WTC11 (cell line): ENCODE results near the gene GRWD1. TPM values are rescaled to one million over a fixed set of nuclear protein-coding genes. Genes with fewer than 3 reads are reported as not detected.

Experiments used
- ATAC-seq: fragments of 200-7000 bp; cut with Tn5 transposase; 2 replicates; pipeline ENCODE4 v1.10.0; 2021; ENCODE audit warnings: mild to moderate bottlenecking, moderate library complexity
- CTCF ChIA-PET: fragments of 300-600 bp; sonication (Branson Sonifier 250); formaldehyde crosslinking; loops from one replicate; lab custom pipeline; 2021; ENCODE audit warnings: antibody characterized with exemption; lab: Charles Lee
- POLR2A ChIA-PET: fragments of 350-600 bp; sonication (Branson Sonifier 250); formaldehyde crosslinking; loops from one replicate; lab custom pipeline; 2021; ENCODE audit warnings: antibody characterized with exemption; lab: Charles Lee
- DNase-seq: peaks from one replicate; pipeline ENCODE4 v3.0.0; 2021; ENCODE audit warnings: low spot score
- H3K27ac Mint-ChIP-seq: 2 replicates; pipeline ENCODE4 v1.8.0; 2021; ENCODE audit warnings: mixed read lengths
- H3K27me3 Mint-ChIP-seq: 2 replicates; pipeline ENCODE4 v1.8.0; 2021; ENCODE audit warnings: low read depth, mild to moderate bottlenecking, moderate library complexity, mixed read lengths
- H3K36me3 Mint-ChIP-seq: 2 replicates; pipeline ENCODE4 v1.8.0; 2021; ENCODE audit warnings: mixed read lengths
- H3K4me1 Mint-ChIP-seq: 2 replicates; pipeline ENCODE4 v1.8.0; 2022; ENCODE audit warnings: mixed read lengths
- H3K4me3 Mint-ChIP-seq: 2 replicates; pipeline ENCODE4 v1.8.0; 2021; ENCODE audit warnings: mild to moderate bottlenecking, moderate library complexity, mixed read lengths
- H3K9me3 Mint-ChIP-seq: 2 replicates; pipeline ENCODE4 v1.8.0; 2021; ENCODE audit warnings: mixed read lengths
- ESRRA ChIP-seq: sonication (generic); formaldehyde crosslinking; IDR thresholded peaks from 2 replicates; pipeline ENCODE4 v1.8.1; 2022; ENCODE audit warnings: mild to moderate bottlenecking, missing genetic modification reagents, borderline replicate concordance
- ETV6 ChIP-seq: sonication (generic); formaldehyde crosslinking; IDR thresholded peaks from 2 replicates; pipeline ENCODE4 v1.8.1; 2022; ENCODE audit warnings: mild to moderate bottlenecking, missing genetic modification reagents
- JUN ChIP-seq: sonication (generic); formaldehyde crosslinking; IDR thresholded peaks from 2 replicates; pipeline ENCODE4 v1.8.0; 2023; ENCODE audit warnings: mild to moderate bottlenecking, missing genetic modification reagents
- KAT7 ChIP-seq: sonication (generic); formaldehyde crosslinking; IDR thresholded peaks from 2 replicates; pipeline ENCODE4 v1.8.1; 2023; ENCODE audit warnings: missing genetic modification reagents, mild to moderate bottlenecking, borderline replicate concordance
- MYBL2 ChIP-seq: sonication (generic); formaldehyde crosslinking; IDR thresholded peaks from 2 replicates; pipeline ENCODE4 v1.8.1; 2023; ENCODE audit warnings: mild to moderate bottlenecking, moderate library complexity, missing genetic modification reagents
- NR2C2 ChIP-seq: sonication (generic); formaldehyde crosslinking; IDR thresholded peaks from 2 replicates; pipeline ENCODE4 v1.8.0; 2022; ENCODE audit warnings: mild to moderate bottlenecking, missing genetic modification reagents
- NR3C1 ChIP-seq: sonication (generic); formaldehyde crosslinking; conservative IDR thresholded peaks from 2 replicates; pipeline ENCODE4 v1.8.1; 2023; ENCODE audit warnings: low read depth, mild to moderate bottlenecking, missing genetic modification reagents
- SMAD4 ChIP-seq: sonication (generic); formaldehyde crosslinking; IDR thresholded peaks from 2 replicates; pipeline ENCODE4 v1.8.0; 2022; ENCODE audit warnings: mild to moderate bottlenecking, missing genetic modification reagents
- TEAD1 ChIP-seq: sonication (generic); formaldehyde crosslinking; IDR thresholded peaks from 2 replicates; pipeline ENCODE4 v1.8.0; 2022; ENCODE audit warnings: mild to moderate bottlenecking, missing genetic modification reagents
- ZNF121 ChIP-seq: sonication (generic); formaldehyde crosslinking; IDR thresholded peaks from 2 replicates; pipeline ENCODE4 v1.8.0; 2023; ENCODE audit warnings: missing genetic modification reagents
- ZNF232 ChIP-seq: sonication (generic); formaldehyde crosslinking; IDR thresholded peaks from 2 replicates; pipeline ENCODE4 v1.8.0; 2022; ENCODE audit warnings: mild to moderate bottlenecking, missing genetic modification reagents
- ZNF317 ChIP-seq: sonication (generic); formaldehyde crosslinking; IDR thresholded peaks from 2 replicates; pipeline ENCODE4 v1.8.1; 2023; ENCODE audit warnings: low read depth, mild to moderate bottlenecking, moderate library complexity, missing genetic modification reagents, borderline replicate concordance
- ZNF396 ChIP-seq: fragments of 250-450 bp; sonication (Bioruptor Pico); IDR thresholded peaks from 2 replicates; pipeline ENCODE4 v1.8.0; 2021; ENCODE audit warnings: mild to moderate bottlenecking, moderate library complexity, borderline replicate concordance
- ZNF416 ChIP-seq: fragments of 250-450 bp; sonication (Bioruptor Pico); IDR thresholded peaks from 2 replicates; pipeline ENCODE4 v1.9.0; 2021; ENCODE audit warnings: mild to moderate bottlenecking, inconsistent platforms
- ZNF423 ChIP-seq: fragments of 250-450 bp; sonication (Bioruptor Pico); IDR thresholded peaks from 2 replicates; pipeline ENCODE4 v2.1.2; 2022; ENCODE audit warnings: mild to moderate bottlenecking, moderate library complexity
- ZNF671 ChIP-seq: fragments of 250-450 bp; sonication (Bioruptor Pico); IDR thresholded peaks from 2 replicates; pipeline ENCODE4 v1.8.0; 2021; ENCODE audit warnings: mild to moderate bottlenecking
- total RNA-seq: library from RNA; stranded (reverse); gene quantifications from 3 replicates; pipeline ENCODE4 v1.2.3, GENCODE V29; 2021
- TF ChIP-seq, protein P1 (sequence below): fragments of 250-450 bp; sonication (Bioruptor Pico); IDR thresholded peaks from 2 replicates; pipeline ENCODE4 v1.9.0; 2021; ENCODE audit warnings: mild to moderate bottlenecking, borderline replicate concordance
- TF ChIP-seq, protein P2 (sequence below): sonication (generic); formaldehyde crosslinking; IDR thresholded peaks from 2 replicates; pipeline ENCODE4 v1.8.0; 2022; ENCODE audit warnings: mild to moderate bottlenecking, missing genetic modification reagents
- TF ChIP-seq, protein P3 (sequence below): sonication (generic); formaldehyde crosslinking; IDR thresholded peaks from 2 replicates; pipeline ENCODE4 v1.8.0; 2022; ENCODE audit warnings: mild to moderate bottlenecking, missing genetic modification reagents
- TF ChIP-seq, protein P4 (sequence below): sonication (generic); formaldehyde crosslinking; IDR thresholded peaks from 2 replicates; pipeline ENCODE4 v1.8.1; 2023; ENCODE audit warnings: mild to moderate bottlenecking, missing genetic modification reagents, moderate library complexity
- TF ChIP-seq, protein P5 (sequence below): sonication (generic); formaldehyde crosslinking; IDR thresholded peaks from 2 replicates; pipeline ENCODE4 v1.8.1; 2022; ENCODE audit warnings: low read depth, mild to moderate bottlenecking, moderate library complexity, missing genetic modification reagents, borderline replicate concordance
- TF ChIP-seq, protein P6 (sequence below): sonication (generic); formaldehyde crosslinking; IDR thresholded peaks from 2 replicates; pipeline ENCODE4 v1.8.0; 2023; ENCODE audit warnings: missing genetic modification reagents, mild to moderate bottlenecking, borderline replicate concordance
- TF ChIP-seq, protein P7 (sequence below): sonication (generic); formaldehyde crosslinking; IDR thresholded peaks from 2 replicates; pipeline ENCODE4 v1.8.0; 2023; ENCODE audit warnings: missing genetic modification reagents
- TF ChIP-seq, protein P8 (sequence below): sonication (generic); formaldehyde crosslinking; conservative IDR thresholded peaks from 2 replicates; pipeline ENCODE4 v1.8.1; 2022; ENCODE audit warnings: mild to moderate bottlenecking, missing genetic modification reagents

The GRWD1 gene
- total RNA-seq, 1 experiment from 2014 or later, result 67.2 TPM

DNA sequence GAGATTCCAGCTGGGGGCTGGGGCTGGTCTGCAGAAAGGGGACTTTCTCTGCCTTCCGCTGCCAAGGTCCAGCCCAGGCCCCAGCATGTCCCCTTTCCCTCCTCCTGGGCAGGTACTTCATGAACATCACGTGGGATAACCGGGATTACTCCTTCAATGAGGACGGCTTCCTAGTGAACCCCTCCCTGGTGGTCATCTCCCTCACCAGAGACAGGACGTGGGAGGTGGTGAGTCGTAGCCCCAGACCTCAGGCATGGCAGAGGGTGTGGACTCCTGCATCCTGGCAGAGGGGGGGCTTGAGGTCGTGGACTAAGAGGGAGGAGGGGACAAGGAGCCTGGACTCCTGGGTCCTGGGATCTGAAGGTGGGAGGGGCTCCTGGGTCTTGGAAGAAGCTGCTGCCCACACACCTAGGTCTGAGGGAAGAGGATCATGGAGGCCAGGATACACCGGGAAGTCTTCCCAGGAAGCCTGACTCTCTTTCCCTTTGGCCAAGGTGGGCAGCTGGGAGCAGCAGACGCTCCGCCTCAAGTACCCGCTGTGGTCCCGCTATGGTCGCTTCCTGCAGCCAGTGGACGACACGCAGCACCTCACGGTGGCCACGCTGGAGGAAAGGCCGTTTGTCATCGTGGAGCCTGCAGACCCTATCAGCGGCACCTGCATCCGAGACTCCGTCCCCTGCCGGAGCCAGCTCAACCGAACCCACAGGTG, 31.8 kb upstream of the GRWD1 start (continued):
- TF ChIP-seq, protein P1, sequence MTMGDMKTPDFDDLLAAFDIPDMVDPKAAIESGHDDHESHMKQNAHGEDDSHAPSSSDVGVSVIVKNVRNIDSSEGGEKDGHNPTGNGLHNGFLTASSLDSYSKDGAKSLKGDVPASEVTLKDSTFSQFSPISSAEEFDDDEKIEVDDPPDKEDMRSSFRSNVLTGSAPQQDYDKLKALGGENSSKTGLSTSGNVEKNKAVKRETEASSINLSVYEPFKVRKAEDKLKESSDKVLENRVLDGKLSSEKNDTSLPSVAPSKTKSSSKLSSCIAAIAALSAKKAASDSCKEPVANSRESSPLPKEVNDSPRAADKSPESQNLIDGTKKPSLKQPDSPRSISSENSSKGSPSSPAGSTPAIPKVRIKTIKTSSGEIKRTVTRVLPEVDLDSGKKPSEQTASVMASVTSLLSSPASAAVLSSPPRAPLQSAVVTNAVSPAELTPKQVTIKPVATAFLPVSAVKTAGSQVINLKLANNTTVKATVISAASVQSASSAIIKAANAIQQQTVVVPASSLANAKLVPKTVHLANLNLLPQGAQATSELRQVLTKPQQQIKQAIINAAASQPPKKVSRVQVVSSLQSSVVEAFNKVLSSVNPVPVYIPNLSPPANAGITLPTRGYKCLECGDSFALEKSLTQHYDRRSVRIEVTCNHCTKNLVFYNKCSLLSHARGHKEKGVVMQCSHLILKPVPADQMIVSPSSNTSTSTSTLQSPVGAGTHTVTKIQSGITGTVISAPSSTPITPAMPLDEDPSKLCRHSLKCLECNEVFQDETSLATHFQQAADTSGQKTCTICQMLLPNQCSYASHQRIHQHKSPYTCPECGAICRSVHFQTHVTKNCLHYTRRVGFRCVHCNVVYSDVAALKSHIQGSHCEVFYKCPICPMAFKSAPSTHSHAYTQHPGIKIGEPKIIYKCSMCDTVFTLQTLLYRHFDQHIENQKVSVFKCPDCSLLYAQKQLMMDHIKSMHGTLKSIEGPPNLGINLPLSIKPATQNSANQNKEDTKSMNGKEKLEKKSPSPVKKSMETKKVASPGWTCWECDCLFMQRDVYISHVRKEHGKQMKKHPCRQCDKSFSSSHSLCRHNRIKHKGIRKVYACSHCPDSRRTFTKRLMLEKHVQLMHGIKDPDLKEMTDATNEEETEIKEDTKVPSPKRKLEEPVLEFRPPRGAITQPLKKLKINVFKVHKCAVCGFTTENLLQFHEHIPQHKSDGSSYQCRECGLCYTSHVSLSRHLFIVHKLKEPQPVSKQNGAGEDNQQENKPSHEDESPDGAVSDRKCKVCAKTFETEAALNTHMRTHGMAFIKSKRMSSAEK (CRISPR knock-in tag), result no peak
- TF ChIP-seq MYBL2 (no peak), TEAD1 (CRISPR knock-in tag) (no peak), ZNF671 (CRISPR knock-in tag) (no peak), ZNF232 (no peak), ZNF423 (no peak), ETV6 (CRISPR knock-in tag) (no peak), ESRRA (no peak), ZNF416 (CRISPR knock-in tag) (no peak), SMAD4 (CRISPR knock-in tag) (no peak), JUN (CRISPR knock-in tag) (no peak)
- TF ChIP-seq, protein P2, sequence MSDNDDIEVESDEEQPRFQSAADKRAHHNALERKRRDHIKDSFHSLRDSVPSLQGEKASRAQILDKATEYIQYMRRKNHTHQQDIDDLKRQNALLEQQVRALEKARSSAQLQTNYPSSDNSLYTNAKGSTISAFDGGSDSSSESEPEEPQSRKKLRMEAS (CRISPR knock-in tag), result 0 out of 2 replicates have a peak, but pooled peaks have one; percentile 46
- TF ChIP-seq, protein P3, sequence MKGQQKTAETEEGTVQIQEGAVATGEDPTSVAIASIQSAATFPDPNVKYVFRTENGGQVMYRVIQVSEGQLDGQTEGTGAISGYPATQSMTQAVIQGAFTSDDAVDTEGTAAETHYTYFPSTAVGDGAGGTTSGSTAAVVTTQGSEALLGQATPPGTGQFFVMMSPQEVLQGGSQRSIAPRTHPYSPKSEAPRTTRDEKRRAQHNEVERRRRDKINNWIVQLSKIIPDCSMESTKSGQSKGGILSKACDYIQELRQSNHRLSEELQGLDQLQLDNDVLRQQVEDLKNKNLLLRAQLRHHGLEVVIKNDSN (CRISPR knock-in tag), result peak; percentile 50; the same call in 1 of the 2 replicates
- TF ChIP-seq, protein P4, sequence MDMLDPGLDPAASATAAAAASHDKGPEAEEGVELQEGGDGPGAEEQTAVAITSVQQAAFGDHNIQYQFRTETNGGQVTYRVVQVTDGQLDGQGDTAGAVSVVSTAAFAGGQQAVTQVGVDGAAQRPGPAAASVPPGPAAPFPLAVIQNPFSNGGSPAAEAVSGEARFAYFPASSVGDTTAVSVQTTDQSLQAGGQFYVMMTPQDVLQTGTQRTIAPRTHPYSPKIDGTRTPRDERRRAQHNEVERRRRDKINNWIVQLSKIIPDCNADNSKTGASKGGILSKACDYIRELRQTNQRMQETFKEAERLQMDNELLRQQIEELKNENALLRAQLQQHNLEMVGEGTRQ (CRISPR knock-in tag), result peak; percentile 64
- TF ChIP-seq, protein P5, sequence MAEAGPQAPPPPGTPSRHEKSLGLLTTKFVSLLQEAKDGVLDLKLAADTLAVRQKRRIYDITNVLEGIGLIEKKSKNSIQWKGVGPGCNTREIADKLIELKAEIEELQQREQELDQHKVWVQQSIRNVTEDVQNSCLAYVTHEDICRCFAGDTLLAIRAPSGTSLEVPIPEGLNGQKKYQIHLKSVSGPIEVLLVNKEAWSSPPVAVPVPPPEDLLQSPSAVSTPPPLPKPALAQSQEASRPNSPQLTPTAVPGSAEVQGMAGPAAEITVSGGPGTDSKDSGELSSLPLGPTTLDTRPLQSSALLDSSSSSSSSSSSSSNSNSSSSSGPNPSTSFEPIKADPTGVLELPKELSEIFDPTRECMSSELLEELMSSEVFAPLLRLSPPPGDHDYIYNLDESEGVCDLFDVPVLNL (CRISPR knock-in tag), result no peak
- TF ChIP-seq, all 79 proteins: peak for 3

DNA sequence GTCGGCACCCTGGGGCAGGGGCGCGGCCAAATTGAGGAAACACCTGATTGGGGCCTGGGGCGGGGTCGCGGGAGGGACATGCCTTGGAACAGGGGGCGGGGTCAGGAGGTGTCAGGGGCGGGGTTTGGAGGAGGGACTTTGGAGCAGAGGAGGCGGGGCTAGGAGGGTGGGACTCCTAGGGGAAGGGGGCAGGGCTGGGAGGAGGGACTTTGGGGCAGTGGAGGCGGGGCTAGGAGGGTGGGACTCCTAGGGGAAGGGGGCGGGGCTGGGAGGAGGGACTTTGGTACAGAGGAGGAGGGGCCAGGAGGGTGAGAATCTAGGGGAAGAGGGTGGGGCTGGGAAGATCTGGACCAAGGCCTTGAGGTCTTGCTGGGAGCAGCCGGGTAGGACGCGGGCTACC, 30.4 kb upstream of the GRWD1 start:
- peaks cover 32% of the 10 kb centered on the region for H3K4me1 Mint-ChIP-seq
- DNase-seq (peak; percentile 98), ATAC-seq (peak; percentile 79)
- ChIA-PET CTCF (interaction anchor here (0.7 to 7.6 kb wide), 10 partner anchors 14 to 142 kb away, joined by 3 to 70 read pairs (median 5); partner anchors contain the start of genes GRIN2D, GRWD1 and KDELR1), POLR2A (interaction anchor here (0.5 to 2.5 kb wide), 7 partner anchors 12 to 85 kb away, joined by 4 to 27 read pairs (median 6); partner anchors contain the start of genes KDELR1, SYNGR4 and TMEM143)
- peak overlapping the region; percentile 80 for H3K4me3 Mint-ChIP-seq
- H3K27me3 Mint-ChIP-seq, result peaks cover 4% of the 10 kb centered on the region; the same call in 1 of the 2 replicates
- H3K36me3 Mint-ChIP-seq, result peaks cover 17% of the 10 kb centered on the region
- H3K9me3 Mint-ChIP-seq, result no peaks in the 10 kb centered on the region
- H3K27ac Mint-ChIP-seq, result no peak overlapping the region
- TF ChIP-seq ZNF396 (CRISPR knock-in tag), result no peak
- TF ChIP-seq, protein P6, sequence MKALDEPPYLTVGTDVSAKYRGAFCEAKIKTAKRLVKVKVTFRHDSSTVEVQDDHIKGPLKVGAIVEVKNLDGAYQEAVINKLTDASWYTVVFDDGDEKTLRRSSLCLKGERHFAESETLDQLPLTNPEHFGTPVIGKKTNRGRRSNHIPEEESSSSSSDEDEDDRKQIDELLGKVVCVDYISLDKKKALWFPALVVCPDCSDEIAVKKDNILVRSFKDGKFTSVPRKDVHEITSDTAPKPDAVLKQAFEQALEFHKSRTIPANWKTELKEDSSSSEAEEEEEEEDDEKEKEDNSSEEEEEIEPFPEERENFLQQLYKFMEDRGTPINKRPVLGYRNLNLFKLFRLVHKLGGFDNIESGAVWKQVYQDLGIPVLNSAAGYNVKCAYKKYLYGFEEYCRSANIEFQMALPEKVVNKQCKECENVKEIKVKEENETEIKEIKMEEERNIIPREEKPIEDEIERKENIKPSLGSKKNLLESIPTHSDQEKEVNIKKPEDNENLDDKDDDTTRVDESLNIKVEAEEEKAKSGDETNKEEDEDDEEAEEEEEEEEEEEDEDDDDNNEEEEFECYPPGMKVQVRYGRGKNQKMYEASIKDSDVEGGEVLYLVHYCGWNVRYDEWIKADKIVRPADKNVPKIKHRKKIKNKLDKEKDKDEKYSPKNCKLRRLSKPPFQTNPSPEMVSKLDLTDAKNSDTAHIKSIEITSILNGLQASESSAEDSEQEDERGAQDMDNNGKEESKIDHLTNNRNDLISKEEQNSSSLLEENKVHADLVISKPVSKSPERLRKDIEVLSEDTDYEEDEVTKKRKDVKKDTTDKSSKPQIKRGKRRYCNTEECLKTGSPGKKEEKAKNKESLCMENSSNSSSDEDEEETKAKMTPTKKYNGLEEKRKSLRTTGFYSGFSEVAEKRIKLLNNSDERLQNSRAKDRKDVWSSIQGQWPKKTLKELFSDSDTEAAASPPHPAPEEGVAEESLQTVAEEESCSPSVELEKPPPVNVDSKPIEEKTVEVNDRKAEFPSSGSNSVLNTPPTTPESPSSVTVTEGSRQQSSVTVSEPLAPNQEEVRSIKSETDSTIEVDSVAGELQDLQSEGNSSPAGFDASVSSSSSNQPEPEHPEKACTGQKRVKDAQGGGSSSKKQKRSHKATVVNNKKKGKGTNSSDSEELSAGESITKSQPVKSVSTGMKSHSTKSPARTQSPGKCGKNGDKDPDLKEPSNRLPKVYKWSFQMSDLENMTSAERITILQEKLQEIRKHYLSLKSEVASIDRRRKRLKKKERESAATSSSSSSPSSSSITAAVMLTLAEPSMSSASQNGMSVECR (CRISPR knock-in tag), result no peak
- no peak for TF ChIP-seq ZNF121 (CRISPR knock-in tag)
- TF ChIP-seq ZNF317 (CRISPR knock-in tag), result no peak
- TF ChIP-seq, protein P7, sequence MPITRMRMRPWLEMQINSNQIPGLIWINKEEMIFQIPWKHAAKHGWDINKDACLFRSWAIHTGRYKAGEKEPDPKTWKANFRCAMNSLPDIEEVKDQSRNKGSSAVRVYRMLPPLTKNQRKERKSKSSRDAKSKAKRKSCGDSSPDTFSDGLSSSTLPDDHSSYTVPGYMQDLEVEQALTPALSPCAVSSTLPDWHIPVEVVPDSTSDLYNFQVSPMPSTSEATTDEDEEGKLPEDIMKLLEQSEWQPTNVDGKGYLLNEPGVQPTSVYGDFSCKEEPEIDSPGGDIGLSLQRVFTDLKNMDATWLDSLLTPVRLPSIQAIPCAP, result no peak
- TF ChIP-seq, protein P8, sequence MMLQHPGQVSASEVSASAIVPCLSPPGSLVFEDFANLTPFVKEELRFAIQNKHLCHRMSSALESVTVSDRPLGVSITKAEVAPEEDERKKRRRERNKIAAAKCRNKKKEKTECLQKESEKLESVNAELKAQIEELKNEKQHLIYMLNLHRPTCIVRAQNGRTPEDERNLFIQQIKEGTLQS, result no peak
- no peak for TF ChIP-seq NR3C1 (CRISPR knock-in tag)
- no peak for TF ChIP-seq NR2C2
- no peak for TF ChIP-seq KAT7 (CRISPR knock-in tag)
